Caco-2 (cell line): Measurements from ENCODE around the gene APOLD1. TPM values are rescaled to one million over a fixed set of nuclear protein-coding genes. Genes with fewer than 3 reads are reported as not detected.

Experiments used
- BruUV-seq: library from RNA; stranded (reverse); fragments of 400-500 nt; replicated peaks from 2 replicates; lab custom pipeline; 2021; lab: Mats Ljungman, UMichigan
- CTCF ChIA-PET: fragments of 300-600 bp; sonication (Branson Sonifier 250); formaldehyde crosslinking; loops from one replicate; lab custom pipeline; 2022; ENCODE audit warnings: antibody characterized with exemption; lab: Charles Lee
- POLR2A ChIA-PET: fragments of 300-600 bp; sonication (Branson Sonifier 250); formaldehyde crosslinking; loops from one replicate; lab custom pipeline; 2022; ENCODE audit warnings: antibody characterized with exemption; lab: Charles Lee
- DNase-seq, 2 experiments: peaks; one replicate each; pipeline versions ENCODE4 v3.0.0 to v3.0.0-alpha.2; 2020 to 2022
- H3K27me3 ChIP-seq: replicated peaks from 2 replicates; pipeline ENCODE4 v1.6.0; 2011; ENCODE audit warnings: low read length; ENCODE audit not compliant: control insufficient read depth, insufficient read depth
- H3K36me3 ChIP-seq: 2 replicates; pipeline ENCODE4 v1.5.1; 2011; ENCODE audit warnings: low read length; ENCODE audit not compliant: control insufficient read depth, insufficient read depth
- H3K4me1 ChIP-seq: fragments of 250-450 bp; sonication (Bioruptor Pico); 2 replicates; pipeline ENCODE4 v1.5.1; 2020; ENCODE audit warnings: mild to moderate bottlenecking
- H3K4me3 ChIP-seq: 2 replicates; pipeline ENCODE4 v1.5.1; 2011; ENCODE audit warnings: low read depth, mild to moderate bottlenecking, control low read depth, low read length
- H3K9me3 ChIP-seq: fragments of 250-450 bp; sonication (Bioruptor Pico); 2 replicates; pipeline ENCODE4 v1.5.1; 2020; ENCODE audit warnings: mild to moderate bottlenecking, moderate library complexity
- H3K27ac Mint-ChIP-seq: one replicate; pipeline ENCODE4 v1.8.0; 2022; ENCODE audit warnings: mixed read lengths; ENCODE audit not compliant: unreplicated experiment
- H3K27me3 Mint-ChIP-seq: one replicate; pipeline ENCODE4 v1.8.0; 2022; ENCODE audit warnings: mixed read lengths; ENCODE audit not compliant: insufficient read depth, unreplicated experiment
- H3K36me3 Mint-ChIP-seq: one replicate; pipeline ENCODE4 v1.8.0; 2022; ENCODE audit warnings: mild to moderate bottlenecking, mixed read lengths; ENCODE audit not compliant: insufficient read depth, unreplicated experiment
- H3K4me1 Mint-ChIP-seq: one replicate; pipeline ENCODE4 v1.8.0; 2022; ENCODE audit warnings: low read depth, mixed read lengths; ENCODE audit not compliant: unreplicated experiment
- H3K4me3 Mint-ChIP-seq: one replicate; pipeline ENCODE4 v1.8.0; 2022; ENCODE audit warnings: mild to moderate bottlenecking, moderate library complexity, mixed read lengths; ENCODE audit not compliant: unreplicated experiment
- H3K9me3 Mint-ChIP-seq: one replicate; pipeline ENCODE4 v1.8.0; 2022; ENCODE audit warnings: mixed read lengths; ENCODE audit not compliant: unreplicated experiment
- CTCF ChIP-seq, 2 experiments: fragments of 200-600 bp in 1 of 2; IDR thresholded peaks; 1 replicate in 1 of 2; 2 replicates in 1 of 2; pipeline versions ENCODE4 v1.5.1 to v1.8.0; 2011 to 2022; ENCODE audit warnings: antibody characterized with exemption in 1 of 2, control low read depth in 1 of 2, inconsistent platforms in 1 of 2, low read depth in 1 of 2, low read length in 1 of 2, mild to moderate bottlenecking in 1 of 2, moderate library complexity in 1 of 2; ENCODE audit not compliant: insufficient read depth in 1 of 2, severe bottlenecking in 1 of 2, unreplicated experiment in 1 of 2
- intact Hi-C: fragments of 100-400 bp; cut with micrococcal nuclease; formaldehyde crosslinking; loops from one replicate; pipeline ENCODE4 v1.10.0; 2022; ENCODE audit not compliant: unreplicated experiment
- total RNA-seq: library from RNA; stranded (reverse); gene quantifications from 2 replicates; pipeline ENCODE4 v1.2.3, GENCODE V29; 2022

APOLD1 gene
- total RNA-seq, 1 experiment from 2014 or later, result 4.1 TPM

GRCh38 chr12:12810553-12811021, 25.1 kb downstream of the APOLD1 start:
- H3K4me3 ChIP-seq, result no peak overlapping the region
- peaks cover 59% of the 10 kb centered on the region for H3K4me1 ChIP-seq
- Mint-ChIP-seq H3K36me3 (peaks cover 35% of the 10 kb centered on the region), H3K4me3 (peak overlapping the region; percentile 44), H3K27ac (peak overlapping the region; percentile 89), H3K27me3 (no peaks in the 10 kb centered on the region), H3K4me1 (peaks cover 44% of the 10 kb centered on the region), H3K9me3 (no peaks in the 10 kb centered on the region)
- no peak for TF ChIP-seq CTCF (IDR thresholded peaks at IDR 0.05; ENCODE audit: insufficient read depth in 1 of 2, low read depth in 1 of 2, low read length in 1 of 2, severe bottlenecking in 1 of 2, unreplicated experiment in 1 of 2)
- no peaks in the 10 kb centered on the region for H3K9me3 ChIP-seq
- intact Hi-C loops, result loop anchor here (1.0 kb wide), 1 partner anchor 73 kb away; no protein-coding TSS in a partner anchor
- H3K27me3 ChIP-seq, result no peaks in the 10 kb centered on the region
- BruUV-seq, result no TSS peak
- no peaks in the 10 kb centered on the region for H3K36me3 ChIP-seq
- ChIA-PET CTCF (interaction anchor here (0.7 to 1.1 kb wide), 2 partner anchors 26 to 80 kb away, joined by 3 read pairs; partner anchors contain the start of gene GPRC5A), POLR2A (interaction anchor here (0.5 to 1.1 kb wide), 3 partner anchors 23 to 197 kb away, joined by 3 to 9 read pairs (median 3); no protein-coding TSS in a partner anchor)
- peak; percentile 58 to 63 for DNase-seq

GRCh38 chr12:12811343-12811742, 25.9 kb downstream of the APOLD1 start:
- Histone ChIP-seq H3K27me3 (no peaks in the 10 kb centered on the region), H3K4me1 (peaks cover 62% of the 10 kb centered on the region), H3K36me3 (no peaks in the 10 kb centered on the region), H3K9me3 (no peaks in the 10 kb centered on the region), H3K4me3 (no peak overlapping the region)
- BruUV-seq, result no TSS peak
- Mint-ChIP-seq H3K4me1 (peaks cover 46% of the 10 kb centered on the region), H3K9me3 (no peaks in the 10 kb centered on the region), H3K27me3 (no peaks in the 10 kb centered on the region), H3K36me3 (peaks cover 43% of the 10 kb centered on the region), H3K4me3 (no peak overlapping the region), H3K27ac (peak overlapping the region; percentile 89)
- no peak for TF ChIP-seq CTCF (IDR thresholded peaks at IDR 0.05; ENCODE audit: insufficient read depth in 1 of 2, low read depth in 1 of 2, low read length in 1 of 2, severe bottlenecking in 1 of 2, unreplicated experiment in 1 of 2)
- intact Hi-C loops, result no loop called here
- CTCF ChIA-PET, result interaction anchor here (1.1 to 1.8 kb wide), 2 partner anchors 24 to 79 kb away, joined by 3 to 6 read pairs; partner anchors contain the start of gene GPRC5A
- POLR2A ChIA-PET, result interaction anchor here (1.0 to 1.1 kb wide), 2 partner anchors 24 kb away, joined by 3 to 9 read pairs; no protein-coding TSS in a partner anchor
- no peak for DNase-seq

GRCh38 chr12:12812174-12812573, 26.7 kb downstream of the APOLD1 start:
- peaks cover 44% of the 10 kb centered on the region for H3K4me1 Mint-ChIP-seq
- no peak overlapping the region for H3K4me3 Mint-ChIP-seq
- ChIA-PET CTCF (interaction anchor here (0.6 to 1.8 kb wide), 3 partner anchors 25 to 78 kb away, joined by 4 to 8 read pairs (median 6); no protein-coding TSS in a partner anchor), POLR2A (interaction anchor here (0.5 to 0.6 kb wide), 2 partner anchors 25 to 79 kb away, joined by 3 read pairs; no protein-coding TSS in a partner anchor)
- BruUV-seq, result no TSS peak
- TF ChIP-seq CTCF (IDR thresholded peaks at IDR 0.05; ENCODE audit: insufficient read depth in 1 of 2, low read depth in 1 of 2, low read length in 1 of 2, severe bottlenecking in 1 of 2, unreplicated experiment in 1 of 2), result no peak
- H3K27me3 Mint-ChIP-seq, result no peaks in the 10 kb centered on the region
- no peak for DNase-seq
- no peak overlapping the region for H3K27ac Mint-ChIP-seq
- Histone ChIP-seq H3K4me3 (no peak overlapping the region), H3K27me3 (no peaks in the 10 kb centered on the region), H3K4me1 (peaks cover 58% of the 10 kb centered on the region), H3K36me3 (no peaks in the 10 kb centered on the region), H3K9me3 (no peaks in the 10 kb centered on the region)
- intact Hi-C loops, result loop anchor here (2.0 kb wide), 2 partner anchors 23 to 79 kb away; partner anchors contain the start of gene GPRC5A
- no peaks in the 10 kb centered on the region for H3K9me3 Mint-ChIP-seq
- peaks cover 48% of the 10 kb centered on the region for H3K36me3 Mint-ChIP-seq
